GM23338 (cell line): Measurements from ENCODE around the gene GIGYF2.

Source experiments
- CREB1 ChIP-seq: fragments of 250-450 bp; sonication (Bioruptor Pico); IDR thresholded peaks from 2 replicates; pipeline ENCODE4 v1.5.0; 2020; ENCODE audit warnings: low read depth, mild to moderate bottlenecking, moderate library complexity
- EZH2 ChIP-seq: fragments of 200-600 bp; sonication (generic); IDR thresholded peaks from one replicate; pipeline ENCODE4 v1.8.0; 2017; ENCODE audit warnings: antibody characterized with exemption, mild to moderate bottlenecking, low read depth; ENCODE audit not compliant: unreplicated experiment
- EZH2phosphoT487 ChIP-seq: fragments of 200-600 bp; sonication (generic); IDR thresholded peaks from one replicate; pipeline ENCODE4 v1.8.1; 2018; ENCODE audit warnings: antibody characterized with exemption; ENCODE audit not compliant: unreplicated experiment
- JUNB ChIP-seq: IDR thresholded peaks from one replicate; pipeline ENCODE4 v1.6.1; 2016; ENCODE audit warnings: antibody characterized with exemption; ENCODE audit not compliant: unreplicated experiment
- NANOG ChIP-seq: IDR thresholded peaks from 2 replicates; pipeline ENCODE4 v1.6.1; 2016; ENCODE audit warnings: antibody characterized with exemption, borderline replicate concordance
- POLR2AphosphoS5 ChIP-seq: IDR thresholded peaks from 2 replicates; pipeline ENCODE4 v1.6.1; 2016; ENCODE audit warnings: antibody characterized with exemption, low read depth
- STAT1 ChIP-seq: IDR thresholded peaks from one replicate; pipeline ENCODE4 v1.6.1; 2016; ENCODE audit warnings: antibody characterized with exemption; ENCODE audit not compliant: unreplicated experiment
- ZNF114 ChIP-seq: fragments of 250-450 bp; sonication (Bioruptor Pico); IDR thresholded peaks from 2 replicates; pipeline ENCODE4 v1.5.0; 2020; ENCODE audit warnings: mild to moderate bottlenecking, moderate library complexity
- ZNF331 ChIP-seq: fragments of 250-450 bp; sonication (Bioruptor Pico); IDR thresholded peaks from 2 replicates; pipeline ENCODE4 v1.5.0; 2020; ENCODE audit warnings: low read depth, mild to moderate bottlenecking, moderate library complexity
- TF ChIP-seq, protein P1 (sequence below), 2 experiments: fragments of 200-600 bp in 1 of 2; sonication (generic) in 1 of 2; conservative IDR thresholded peaks; 2 replicates each; pipeline versions ENCODE4 v1.5.1 to v1.6.1; 2016 to 2017; ENCODE audit warnings: antibody characterized with exemption in 2 of 2, low read depth in 2 of 2, mild to moderate bottlenecking in 2 of 2, moderate library complexity in 1 of 2
- TF ChIP-seq, protein P2 (sequence below): IDR thresholded peaks from one replicate; pipeline ENCODE4 v1.6.1; 2018; ENCODE audit warnings: antibody characterized with exemption; ENCODE audit not compliant: unreplicated experiment
- TF ChIP-seq, protein P3 (sequence below): IDR thresholded peaks from 2 replicates; pipeline ENCODE4 v1.6.1; 2016; ENCODE audit warnings: antibody characterized with exemption
- TF ChIP-seq, protein P4 (sequence below): fragments of 250-450 bp; sonication (Bioruptor Pico); IDR thresholded peaks from 2 replicates; pipeline ENCODE4 v1.5.0; 2020; ENCODE audit warnings: mild to moderate bottlenecking, moderate library complexity

DNA sequence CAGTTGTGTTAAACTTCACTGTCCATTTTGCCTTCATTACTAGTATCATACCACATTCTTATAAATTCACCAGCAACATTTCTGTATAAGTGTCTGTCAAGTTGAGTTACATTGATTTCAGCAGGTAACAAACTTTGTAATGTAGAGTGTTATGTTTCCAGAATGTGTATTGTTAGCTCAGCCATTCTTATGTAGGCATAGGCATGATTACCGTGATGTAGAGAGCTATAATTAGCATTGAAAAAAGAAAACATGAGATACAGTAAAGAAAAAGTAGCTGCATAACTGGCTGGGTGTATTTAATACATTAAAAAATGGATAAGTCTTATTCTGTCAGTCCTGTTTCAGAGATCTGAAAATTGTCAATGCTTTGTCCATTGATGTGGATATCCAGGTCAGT is 70.7 kb downstream of the GIGYF2 start:
- TF ChIP-seq, protein P1, sequence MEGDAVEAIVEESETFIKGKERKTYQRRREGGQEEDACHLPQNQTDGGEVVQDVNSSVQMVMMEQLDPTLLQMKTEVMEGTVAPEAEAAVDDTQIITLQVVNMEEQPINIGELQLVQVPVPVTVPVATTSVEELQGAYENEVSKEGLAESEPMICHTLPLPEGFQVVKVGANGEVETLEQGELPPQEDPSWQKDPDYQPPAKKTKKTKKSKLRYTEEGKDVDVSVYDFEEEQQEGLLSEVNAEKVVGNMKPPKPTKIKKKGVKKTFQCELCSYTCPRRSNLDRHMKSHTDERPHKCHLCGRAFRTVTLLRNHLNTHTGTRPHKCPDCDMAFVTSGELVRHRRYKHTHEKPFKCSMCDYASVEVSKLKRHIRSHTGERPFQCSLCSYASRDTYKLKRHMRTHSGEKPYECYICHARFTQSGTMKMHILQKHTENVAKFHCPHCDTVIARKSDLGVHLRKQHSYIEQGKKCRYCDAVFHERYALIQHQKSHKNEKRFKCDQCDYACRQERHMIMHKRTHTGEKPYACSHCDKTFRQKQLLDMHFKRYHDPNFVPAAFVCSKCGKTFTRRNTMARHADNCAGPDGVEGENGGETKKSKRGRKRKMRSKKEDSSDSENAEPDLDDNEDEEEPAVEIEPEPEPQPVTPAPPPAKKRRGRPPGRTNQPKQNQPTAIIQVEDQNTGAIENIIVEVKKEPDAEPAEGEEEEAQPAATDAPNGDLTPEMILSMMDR (conservative IDR thresholded peaks at IDR 0.05; ENCODE audit: low read depth in 2 of 2) = no peak
- TF ChIP-seq, protein P2, sequence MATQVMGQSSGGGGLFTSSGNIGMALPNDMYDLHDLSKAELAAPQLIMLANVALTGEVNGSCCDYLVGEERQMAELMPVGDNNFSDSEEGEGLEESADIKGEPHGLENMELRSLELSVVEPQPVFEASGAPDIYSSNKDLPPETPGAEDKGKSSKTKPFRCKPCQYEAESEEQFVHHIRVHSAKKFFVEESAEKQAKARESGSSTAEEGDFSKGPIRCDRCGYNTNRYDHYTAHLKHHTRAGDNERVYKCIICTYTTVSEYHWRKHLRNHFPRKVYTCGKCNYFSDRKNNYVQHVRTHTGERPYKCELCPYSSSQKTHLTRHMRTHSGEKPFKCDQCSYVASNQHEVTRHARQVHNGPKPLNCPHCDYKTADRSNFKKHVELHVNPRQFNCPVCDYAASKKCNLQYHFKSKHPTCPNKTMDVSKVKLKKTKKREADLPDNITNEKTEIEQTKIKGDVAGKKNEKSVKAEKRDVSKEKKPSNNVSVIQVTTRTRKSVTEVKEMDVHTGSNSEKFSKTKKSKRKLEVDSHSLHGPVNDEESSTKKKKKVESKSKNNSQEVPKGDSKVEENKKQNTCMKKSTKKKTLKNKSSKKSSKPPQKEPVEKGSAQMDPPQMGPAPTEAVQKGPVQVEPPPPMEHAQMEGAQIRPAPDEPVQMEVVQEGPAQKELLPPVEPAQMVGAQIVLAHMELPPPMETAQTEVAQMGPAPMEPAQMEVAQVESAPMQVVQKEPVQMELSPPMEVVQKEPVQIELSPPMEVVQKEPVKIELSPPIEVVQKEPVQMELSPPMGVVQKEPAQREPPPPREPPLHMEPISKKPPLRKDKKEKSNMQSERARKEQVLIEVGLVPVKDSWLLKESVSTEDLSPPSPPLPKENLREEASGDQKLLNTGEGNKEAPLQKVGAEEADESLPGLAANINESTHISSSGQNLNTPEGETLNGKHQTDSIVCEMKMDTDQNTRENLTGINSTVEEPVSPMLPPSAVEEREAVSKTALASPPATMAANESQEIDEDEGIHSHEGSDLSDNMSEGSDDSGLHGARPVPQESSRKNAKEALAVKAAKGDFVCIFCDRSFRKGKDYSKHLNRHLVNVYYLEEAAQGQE = no peak
- TF ChIP-seq EZH2 (no peak), POLR2AphosphoS5 (no peak), ZNF331 (CRISPR knock-in tag) (no peak), NANOG (no peak), EZH2phosphoT487 (no peak), JUNB (no peak), CREB1 (CRISPR knock-in tag) (no peak), STAT1 (no peak), ZNF114 (CRISPR knock-in tag) (no peak)
- TF ChIP-seq, protein P3, sequence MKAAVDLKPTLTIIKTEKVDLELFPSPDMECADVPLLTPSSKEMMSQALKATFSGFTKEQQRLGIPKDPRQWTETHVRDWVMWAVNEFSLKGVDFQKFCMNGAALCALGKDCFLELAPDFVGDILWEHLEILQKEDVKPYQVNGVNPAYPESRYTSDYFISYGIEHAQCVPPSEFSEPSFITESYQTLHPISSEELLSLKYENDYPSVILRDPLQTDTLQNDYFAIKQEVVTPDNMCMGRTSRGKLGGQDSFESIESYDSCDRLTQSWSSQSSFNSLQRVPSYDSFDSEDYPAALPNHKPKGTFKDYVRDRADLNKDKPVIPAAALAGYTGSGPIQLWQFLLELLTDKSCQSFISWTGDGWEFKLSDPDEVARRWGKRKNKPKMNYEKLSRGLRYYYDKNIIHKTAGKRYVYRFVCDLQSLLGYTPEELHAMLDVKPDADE = no peak
- TF ChIP-seq, protein P4, sequence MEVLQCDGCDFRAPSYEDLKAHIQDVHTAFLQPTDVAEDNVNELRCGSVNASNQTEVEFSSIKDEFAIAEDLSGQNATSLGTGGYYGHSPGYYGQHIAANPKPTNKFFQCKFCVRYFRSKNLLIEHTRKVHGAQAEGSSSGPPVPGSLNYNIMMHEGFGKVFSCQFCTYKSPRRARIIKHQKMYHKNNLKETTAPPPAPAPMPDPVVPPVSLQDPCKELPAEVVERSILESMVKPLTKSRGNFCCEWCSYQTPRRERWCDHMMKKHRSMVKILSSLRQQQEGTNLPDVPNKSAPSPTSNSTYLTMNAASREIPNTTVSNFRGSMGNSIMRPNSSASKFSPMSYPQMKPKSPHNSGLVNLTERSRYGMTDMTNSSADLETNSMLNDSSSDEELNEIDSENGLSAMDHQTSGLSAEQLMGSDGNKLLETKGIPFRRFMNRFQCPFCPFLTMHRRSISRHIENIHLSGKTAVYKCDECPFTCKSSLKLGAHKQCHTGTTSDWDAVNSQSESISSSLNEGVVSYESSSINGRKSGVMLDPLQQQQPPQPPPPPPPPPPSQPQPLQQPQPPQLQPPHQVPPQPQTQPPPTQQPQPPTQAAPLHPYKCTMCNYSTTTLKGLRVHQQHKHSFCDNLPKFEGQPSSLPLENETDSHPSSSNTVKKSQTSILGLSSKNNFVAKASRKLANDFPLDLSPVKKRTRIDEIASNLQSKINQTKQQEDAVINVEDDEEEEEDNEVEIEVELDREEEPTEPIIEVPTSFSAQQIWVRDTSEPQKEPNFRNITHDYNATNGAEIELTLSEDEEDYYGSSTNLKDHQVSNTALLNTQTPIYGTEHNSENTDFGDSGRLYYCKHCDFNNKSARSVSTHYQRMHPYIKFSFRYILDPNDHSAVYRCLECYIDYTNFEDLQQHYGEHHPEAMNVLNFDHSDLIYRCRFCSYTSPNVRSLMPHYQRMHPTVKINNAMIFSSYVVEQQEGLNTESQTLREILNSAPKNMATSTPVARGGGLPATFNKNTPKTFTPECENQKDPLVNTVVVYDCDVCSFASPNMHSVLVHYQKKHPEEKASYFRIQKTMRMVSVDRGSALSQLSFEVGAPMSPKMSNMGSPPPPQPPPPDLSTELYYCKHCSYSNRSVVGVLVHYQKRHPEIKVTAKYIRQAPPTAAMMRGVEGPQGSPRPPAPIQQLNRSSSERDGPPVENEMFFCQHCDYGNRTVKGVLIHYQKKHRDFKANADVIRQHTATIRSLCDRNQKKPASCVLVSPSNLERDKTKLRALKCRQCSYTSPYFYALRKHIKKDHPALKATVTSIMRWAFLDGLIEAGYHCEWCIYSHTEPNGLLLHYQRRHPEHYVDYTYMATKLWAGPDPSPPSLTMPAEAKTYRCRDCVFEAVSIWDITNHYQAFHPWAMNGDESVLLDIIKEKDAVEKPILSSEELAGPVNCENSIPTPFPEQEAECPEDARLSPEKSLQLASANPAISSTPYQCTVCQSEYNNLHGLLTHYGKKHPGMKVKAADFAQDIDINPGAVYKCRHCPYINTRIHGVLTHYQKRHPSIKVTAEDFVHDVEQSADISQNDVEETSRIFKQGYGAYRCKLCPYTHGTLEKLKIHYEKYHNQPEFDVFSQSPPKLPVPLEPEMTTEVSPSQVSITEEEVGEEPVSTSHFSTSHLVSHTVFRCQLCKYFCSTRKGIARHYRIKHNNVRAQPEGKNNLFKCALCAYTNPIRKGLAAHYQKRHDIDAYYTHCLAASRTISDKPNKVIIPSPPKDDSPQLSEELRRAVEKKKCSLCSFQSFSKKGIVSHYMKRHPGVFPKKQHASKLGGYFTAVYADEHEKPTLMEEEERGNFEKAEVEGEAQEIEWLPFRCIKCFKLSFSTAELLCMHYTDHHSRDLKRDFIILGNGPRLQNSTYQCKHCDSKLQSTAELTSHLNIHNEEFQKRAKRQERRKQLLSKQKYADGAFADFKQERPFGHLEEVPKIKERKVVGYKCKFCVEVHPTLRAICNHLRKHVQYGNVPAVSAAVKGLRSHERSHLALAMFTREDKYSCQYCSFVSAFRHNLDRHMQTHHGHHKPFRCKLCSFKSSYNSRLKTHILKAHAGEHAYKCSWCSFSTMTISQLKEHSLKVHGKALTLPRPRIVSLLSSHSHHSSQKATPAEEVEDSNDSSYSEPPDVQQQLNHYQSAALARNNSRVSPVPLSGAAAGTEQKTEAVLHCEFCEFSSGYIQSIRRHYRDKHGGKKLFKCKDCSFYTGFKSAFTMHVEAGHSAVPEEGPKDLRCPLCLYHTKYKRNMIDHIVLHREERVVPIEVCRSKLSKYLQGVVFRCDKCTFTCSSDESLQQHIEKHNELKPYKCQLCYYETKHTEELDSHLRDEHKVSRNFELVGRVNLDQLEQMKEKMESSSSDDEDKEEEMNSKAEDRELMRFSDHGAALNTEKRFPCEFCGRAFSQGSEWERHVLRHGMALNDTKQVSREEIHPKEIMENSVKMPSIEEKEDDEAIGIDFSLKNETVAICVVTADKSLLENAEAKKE (CRISPR knock-in tag) = no peak
